GM12892 (cell line): ENCODE data around the gene P2RX7.

Experiments
- DNase-seq: peaks from one replicate; pipeline ENCODE4 v3.0.0; 2011; ENCODE audit not compliant: insufficient read length
- FAIRE-seq: peaks from 2 replicates; lab custom pipeline; 2011; peaks lifted over from hg19 to GRCh38; lab: Jason Lieb, UNC
- POLR2A ChIP-seq: IDR thresholded peaks from 2 replicates; pipeline ENCODE4 v1.6.1; 2011; ENCODE audit warnings: low read depth, low read length, control low read depth
- POLR2AphosphoS5 ChIP-seq: IDR thresholded peaks from 2 replicates; pipeline ENCODE4 v1.6.1; 2011; ENCODE audit warnings: low read depth, low read length, control low read depth
- TAF1 ChIP-seq: IDR thresholded peaks from 2 replicates; pipeline ENCODE4 v1.6.1; 2011; ENCODE audit warnings: low read depth, mild to moderate bottlenecking, control low read depth, low read length, borderline replicate concordance

P2RX7 gene

GRCh38 chr12:121230538-121230907 lies 97.8 kb downstream of the P2RX7 start:
- peak; percentile 85 for FAIRE-seq
- TF ChIP-seq TAF1, result no peak

DNA sequence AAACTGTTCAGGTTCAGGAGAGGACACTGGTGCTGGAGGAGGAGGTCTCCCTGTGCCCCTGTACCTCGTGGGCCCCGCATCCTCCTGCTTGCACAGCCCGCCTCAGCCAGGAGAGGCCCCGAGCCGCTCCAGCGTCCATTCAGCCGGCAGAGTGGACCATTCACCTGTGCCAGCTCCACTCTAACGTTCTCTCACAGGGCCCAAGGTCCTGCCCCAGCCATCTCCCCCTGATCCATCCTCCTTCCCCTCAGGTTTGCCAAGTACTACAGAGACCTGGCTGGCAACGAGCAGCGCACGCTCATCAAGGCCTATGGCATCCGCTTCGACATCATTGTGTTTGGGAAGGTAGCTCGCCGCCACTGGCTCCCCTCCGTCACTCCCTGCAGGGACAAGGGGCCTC lies 99.5 kb downstream of the P2RX7 start:
- FAIRE-seq (no peak), DNase-seq (no peak)
- TF ChIP-seq POLR2A (no peak; the same call in 1 of the 2 replicates), TAF1 (no peak), POLR2AphosphoS5 (no peak)

More at GRCh38 chr12:121230538-121230907, 97.8 kb downstream of the P2RX7 start:
- DNase-seq, result no peak

GRCh38 chr12:121232977-121233627 lies 100.4 kb downstream of the P2RX7 start:
- FAIRE-seq, result no peak

DNA sequence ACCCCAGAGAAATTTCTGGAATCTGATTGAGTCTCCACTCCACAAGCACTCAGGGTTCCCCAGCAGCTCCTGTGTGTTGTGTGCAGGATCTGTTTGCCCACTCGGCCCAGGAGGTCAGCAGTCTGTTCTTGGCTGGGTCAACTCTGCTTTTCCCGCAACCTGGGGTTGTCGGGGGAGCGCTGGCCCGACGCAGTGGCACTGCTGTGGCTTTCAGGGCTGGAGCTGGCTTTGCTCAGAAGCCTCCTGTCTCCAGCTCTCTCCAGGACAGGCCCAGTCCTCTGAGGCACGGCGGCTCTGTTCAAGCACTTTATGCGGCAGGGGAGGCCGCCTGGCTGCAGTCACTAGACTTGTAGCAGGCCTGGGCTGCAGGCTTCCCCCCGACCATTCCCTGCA lies 100.9 kb downstream of the P2RX7 start:
- no peak for DNase-seq
- FAIRE-seq, result no peak
- TF ChIP-seq POLR2AphosphoS5 (no peak), TAF1 (no peak), POLR2A (no peak)

More at GRCh38 chr12:121232977-121233627, 100.4 kb downstream of the P2RX7 start:
- DNase-seq, result no peak
- TF ChIP-seq POLR2AphosphoS5, result no peak; the same call in 1 of the 2 replicates
- no peak; the same call in 1 of the 2 replicates for TF ChIP-seq POLR2A
- no peak for TF ChIP-seq TAF1

DNA sequence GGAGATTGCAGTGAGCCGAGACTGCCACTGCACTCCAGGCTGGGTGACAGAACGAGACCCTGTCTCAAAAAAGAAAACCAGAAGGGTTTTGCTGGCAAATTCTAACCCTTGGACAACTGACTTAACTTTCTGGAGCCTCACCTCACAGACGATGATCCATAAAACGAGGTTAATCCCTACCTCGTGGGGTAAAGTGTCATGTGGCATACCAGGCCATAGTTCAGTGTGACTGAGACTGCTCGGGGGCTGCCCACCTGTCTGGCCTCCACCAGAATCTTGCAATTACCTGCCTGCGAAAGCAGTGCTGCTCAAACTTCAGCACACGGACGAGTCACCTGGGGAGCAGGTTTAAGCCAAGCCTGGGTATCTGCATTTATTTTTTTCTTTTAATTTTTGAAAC lies 104.1 kb downstream of the P2RX7 start:
- FAIRE-seq, result no peak
- TF ChIP-seq POLR2AphosphoS5 (no peak), POLR2A (no peak), TAF1 (no peak)
- DNase-seq, result no peak

DNA sequence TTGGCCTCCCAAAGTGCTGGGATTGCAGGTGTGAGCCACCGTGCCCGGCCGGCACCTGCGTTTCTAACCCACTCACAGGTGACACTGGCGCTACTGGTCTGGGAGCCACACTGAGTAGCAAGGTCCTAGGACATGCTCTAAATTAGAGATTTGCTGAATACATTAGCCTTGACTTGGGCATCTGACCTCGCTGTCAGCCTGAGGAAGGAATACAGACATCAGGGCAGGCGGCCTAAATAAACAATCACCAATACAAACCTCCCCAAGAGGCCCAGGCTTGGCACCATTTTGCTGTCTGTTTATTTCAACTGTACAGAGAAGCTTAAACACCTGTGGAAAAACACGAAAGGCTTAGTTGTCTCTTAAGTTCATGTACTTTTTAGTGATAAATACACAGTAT lies 104.7 kb downstream of the P2RX7 start:
- DNase-seq (no peak), FAIRE-seq (no peak)
- TF ChIP-seq POLR2A, result no peak
